HG03520 (cell line): ENCODE data around the gene FAM47E.
"Not testable (repeated sequence)": the region's sequence is repeated elsewhere in the genome, so short reads cannot be mapped to it uniquely, and the experiment has no call there.

Source experiments
- ATAC-seq: cut with Tn5 transposase; IDR thresholded peaks from one replicate; pipeline ENCODE4 v1.9.1; 2021; ENCODE audit warnings: mild to moderate bottlenecking, moderate library complexity; ENCODE audit not compliant: unreplicated experiment

FAM47E gene

DNA sequence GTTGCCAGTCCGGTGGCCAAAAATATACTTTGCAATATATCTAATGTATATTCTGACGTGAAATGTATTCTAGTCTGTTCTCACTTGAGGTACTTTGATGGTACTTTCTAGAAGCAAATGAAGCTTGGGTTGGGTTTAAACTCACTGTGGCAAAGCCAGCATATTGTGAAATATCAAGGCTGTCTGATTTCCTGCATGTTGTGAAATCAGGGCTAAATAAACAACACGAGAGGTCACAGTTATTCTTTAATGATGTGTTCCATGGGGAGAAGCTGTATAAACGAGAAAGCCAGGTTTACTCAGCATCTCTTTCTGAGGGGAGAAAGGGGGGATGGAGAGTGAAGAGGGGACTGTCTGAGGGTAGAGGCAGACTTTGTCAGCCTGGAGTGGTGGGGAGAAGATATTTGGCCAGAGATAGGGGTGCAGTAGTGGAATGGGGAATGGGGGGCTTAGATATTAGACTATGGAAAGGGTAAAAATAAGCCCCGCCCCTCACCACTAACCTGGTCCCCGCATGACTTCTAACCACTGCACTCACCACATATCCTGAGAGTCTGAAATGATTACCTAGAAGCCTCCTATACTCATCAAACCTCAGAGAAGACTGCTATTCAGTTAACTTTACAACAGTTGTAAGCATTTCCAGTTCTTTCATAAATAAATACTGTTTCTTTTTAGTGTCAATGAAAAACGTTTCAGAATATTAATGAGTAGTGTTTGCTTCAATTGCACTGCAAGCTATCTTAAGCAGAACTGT is 32.0 kb upstream of the FAM47E start:
- no peak for ATAC-seq

DNA sequence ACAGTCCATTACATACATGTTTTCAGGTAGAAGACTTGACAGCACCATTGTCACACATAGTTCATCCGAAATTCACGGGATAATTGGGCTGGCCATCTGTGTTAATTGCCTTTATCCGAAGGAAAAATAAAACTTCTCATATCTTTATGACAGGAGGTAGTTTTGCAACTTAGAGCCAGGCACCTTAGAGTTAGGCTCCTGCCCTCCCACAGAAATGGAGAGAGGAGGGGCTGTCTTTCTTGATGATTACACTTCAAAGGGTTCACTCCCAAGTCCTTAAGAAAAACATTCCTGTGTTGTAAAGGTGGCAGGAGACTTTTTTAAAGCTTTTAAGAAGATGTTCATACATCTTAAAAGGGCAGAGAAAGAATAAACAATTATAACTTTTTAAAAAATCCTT is 27.4 kb upstream of the FAM47E start:
- ATAC-seq = no peak

DNA sequence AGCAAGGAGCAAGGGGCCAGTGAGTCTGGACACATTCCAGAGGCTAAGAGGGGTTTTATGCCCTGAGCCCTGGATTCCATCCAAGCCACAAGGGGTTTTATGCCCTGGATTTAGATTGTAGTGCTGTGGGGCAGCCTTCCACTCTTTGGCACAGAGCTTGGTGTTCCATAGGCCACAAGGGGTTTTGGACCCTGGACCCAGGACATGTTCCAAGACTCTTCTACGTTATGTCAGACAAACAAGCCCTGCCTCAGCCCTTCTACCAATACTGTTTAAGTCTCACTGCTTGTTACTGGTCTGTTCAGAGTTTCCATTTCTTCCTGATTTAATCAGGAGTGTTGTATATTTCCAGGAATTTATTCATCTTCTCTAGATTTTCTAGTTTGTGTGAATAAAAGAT is 25.1 kb upstream of the FAM47E start:
- ATAC-seq = no peak

DNA sequence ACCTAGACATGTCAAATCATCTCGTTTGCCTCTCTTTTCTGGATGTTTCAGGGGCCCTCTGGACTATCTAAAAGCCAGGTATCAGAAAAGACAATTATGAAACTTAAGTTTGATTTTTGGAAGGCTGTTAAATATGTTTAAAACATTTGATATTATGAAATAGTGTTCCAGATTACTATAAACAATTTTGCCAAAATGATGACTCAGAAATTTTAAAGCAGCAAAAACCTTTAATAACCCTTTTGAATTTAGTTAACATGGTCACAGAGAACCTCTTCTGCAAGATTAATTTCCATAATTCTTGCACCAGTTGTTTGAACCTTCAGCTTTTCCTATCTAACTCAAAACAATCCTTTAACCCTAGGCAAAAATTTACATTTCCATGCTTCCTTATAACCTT is 18.8 kb upstream of the FAM47E start:
- no peak for ATAC-seq

DNA sequence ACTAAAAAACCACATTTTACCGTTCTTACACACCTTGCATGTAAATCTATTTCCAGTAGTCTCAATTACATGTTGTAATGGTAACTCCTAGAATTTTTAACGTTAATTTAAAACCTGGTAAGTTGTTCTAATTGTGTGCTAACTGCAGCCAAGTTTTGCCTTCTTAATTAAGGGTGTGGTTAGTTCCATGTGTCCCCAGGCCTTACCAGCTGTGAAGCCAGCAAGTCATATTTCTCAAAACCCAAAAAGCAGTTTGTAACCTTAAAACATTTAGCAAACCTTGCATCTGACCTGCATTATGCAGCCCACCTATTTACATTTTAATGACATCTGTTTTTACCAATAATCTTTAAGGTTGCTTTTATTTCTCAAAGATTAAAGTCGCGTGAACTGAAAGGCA is 18.4 kb upstream of the FAM47E start:
- no peak for ATAC-seq

DNA sequence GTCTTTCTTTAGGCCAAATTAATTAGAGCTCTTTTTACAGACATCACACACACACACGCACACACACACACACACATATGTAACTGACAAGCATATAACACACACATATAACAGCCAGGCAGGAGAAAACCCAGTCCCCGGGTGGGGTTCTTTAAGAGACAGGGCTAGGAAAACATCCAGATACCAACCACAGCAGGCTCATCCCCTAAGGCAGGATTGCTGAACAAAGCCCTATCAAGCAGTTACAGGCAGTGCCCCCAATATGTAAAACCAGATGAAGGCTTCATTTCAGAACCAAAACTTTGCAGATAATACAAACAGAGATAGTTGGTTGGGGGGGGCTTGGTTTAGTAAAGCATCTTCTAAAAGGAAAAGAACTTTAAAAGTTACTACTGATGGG is 18.0 kb upstream of the FAM47E start:
- ATAC-seq = no peak

DNA sequence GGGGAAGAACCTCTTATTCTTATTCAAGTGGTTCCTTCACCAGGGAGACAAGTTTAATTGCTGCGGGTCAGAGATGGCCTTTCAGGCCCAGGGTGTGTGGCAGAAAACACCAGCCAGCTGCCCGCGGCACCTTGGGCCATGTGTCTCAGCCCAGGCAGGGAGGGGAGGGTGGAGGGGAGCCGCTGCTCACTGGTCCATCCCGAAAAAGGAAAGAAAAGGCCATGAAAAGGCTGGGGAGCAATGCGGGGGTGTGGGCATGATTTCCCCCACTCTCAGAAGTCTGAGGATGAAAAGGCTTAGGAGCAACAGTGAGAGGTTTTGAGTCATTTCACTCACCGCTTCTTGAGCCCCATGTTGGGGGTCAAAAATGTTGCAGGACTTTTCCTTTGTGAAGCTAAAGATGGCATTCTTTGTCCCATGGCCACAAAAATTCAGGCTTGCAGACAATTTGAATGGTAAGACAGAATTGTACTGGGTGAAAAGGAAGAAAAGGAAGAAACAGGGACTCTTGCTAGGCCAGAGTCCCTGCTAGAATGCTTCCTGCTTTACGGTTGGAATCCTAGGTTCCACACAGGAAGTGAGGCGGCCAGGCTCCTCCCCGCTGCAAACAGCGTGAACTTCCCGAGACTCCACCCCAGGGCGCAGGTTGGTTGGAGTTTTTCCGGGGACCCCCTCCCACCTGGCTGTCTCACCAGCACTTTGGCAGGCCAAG is 17.4 kb upstream of the FAM47E start:
- no peak for ATAC-seq

DNA sequence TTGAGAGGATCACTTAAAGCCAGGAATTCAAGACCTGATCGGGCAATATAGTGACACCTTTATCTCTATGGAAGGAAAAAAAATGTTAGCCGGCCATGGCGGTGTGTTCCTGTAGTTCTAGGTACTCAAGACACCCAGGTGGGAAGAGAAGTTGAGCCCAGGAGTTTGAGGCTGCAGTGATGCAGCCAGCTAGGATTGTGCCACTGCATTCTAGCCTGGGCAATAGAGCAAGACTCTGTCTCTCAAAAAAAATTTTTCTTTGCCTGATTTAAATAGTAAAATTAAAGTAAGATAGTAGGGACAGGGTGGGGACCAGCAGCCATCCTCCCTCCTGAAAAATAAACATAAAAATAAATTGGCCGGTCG is 16.9 kb upstream of the FAM47E start:
- ATAC-seq = no peak

DNA sequence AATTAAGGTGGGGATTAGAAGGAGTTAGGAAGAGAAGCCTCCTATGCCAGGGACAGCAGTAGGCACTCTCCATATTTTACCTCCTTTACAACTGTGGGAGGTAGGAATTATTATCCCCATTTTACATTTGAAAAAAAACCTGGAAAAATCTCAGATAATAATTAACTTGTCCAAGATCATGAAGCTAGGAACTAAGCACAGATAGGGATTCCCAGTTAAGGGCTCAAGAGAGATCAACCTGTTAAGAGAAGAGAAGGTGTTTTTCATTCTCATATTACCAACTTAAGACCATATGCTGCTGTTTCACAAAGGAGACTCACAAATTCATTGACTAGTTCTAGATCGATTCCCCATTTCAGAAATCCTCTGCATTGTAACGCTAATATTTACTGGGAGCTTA is 16.1 kb upstream of the FAM47E start:
- no peak for ATAC-seq

DNA sequence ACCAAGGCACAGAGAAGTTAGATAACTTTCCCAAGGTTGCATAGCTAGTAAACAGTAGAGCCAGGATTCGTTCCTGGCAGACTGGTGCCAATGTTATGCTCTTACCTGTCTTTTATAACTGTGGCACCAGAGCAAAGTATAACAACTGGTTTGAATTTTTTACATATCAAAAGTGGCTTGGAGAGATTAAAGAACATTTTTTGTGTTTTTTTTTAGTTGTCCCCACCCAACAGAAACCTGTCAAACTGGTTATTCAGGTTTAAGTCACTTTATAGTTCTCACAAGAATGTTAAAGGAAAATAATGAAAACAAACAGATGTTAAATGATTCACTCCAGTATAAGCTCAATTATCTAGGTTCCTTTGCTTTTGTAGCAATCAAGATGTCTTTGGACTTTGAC is 15.6 kb upstream of the FAM47E start:
- no peak for ATAC-seq

DNA sequence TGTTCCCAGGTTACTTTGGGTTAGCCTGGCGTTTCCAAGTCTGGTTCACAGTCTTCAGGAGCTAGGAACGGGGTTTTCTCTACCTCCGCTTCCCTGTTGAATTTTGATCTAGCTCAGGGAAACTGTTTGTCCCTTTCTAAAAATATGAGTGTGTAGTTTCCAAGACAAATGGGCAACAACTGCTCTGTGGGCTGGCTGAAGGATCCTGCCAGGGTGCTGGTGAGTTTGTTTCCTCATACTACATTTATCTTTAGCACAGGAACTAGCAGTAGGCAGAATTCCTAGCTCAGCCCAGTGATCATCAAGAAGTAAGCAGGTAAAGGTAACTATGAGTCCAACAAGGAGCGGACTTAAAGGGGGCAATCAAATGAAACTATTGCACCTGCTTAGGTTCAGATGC is 13.3 kb upstream of the FAM47E start:
- ATAC-seq = no peak

DNA sequence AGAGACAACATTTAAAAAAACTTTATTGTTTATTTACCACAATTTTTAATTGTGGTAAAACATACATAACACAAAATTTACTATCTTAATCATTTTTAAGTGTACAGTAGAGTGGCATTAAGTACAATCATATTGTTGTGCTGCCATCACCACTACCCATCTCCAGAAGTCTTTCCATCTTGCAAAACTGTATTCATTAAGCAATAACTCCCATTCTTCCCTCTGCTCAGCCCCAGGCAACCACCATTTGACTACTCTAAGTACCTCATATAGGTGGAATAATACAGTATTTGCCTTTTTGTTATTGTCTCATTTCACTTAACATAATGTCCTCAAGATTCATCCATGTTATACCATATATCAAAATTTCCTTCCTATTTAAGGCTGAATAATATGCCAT is 12.8 kb upstream of the FAM47E start:
- no peak for ATAC-seq

DNA sequence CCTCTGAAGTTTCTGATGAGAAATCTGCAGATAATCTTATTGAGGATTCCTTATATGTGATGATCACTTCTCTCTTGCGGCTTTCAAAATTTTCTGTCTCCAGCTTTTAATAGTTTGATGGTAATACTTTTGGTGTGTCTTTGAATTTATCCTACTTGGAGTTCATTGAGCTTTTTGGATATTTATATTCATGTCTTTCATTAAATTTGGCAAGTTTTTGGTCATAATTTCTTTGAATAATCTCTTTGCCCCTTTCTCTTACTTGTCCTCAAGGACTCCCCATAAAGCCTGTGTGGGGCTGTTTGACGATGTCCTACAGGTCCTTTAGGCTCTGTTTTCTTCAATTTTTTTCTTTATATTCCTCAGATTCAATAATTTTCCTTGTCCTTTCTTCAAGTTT is 11.3 kb upstream of the FAM47E start:
- ATAC-seq = no peak

DNA sequence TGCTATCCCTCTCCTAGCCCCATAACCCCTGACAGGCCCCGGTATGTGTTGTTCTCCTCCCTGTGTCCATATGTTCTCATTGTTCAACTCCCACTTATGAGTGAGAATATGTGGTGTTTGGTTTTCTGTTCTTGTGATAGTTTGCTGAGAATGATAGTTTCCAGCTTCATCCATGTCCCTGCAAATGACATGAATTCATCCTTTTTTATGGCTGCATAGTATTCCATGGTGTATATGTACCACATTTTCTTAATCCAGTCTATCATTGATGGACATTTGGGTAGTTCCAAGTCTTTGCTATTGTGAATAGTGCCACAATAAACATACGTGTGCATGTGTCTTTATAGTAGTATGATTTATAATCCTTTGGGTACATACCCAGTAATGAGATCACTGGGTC is 7.6 kb upstream of the FAM47E start:
- ATAC-seq = not testable (repeated sequence)

DNA sequence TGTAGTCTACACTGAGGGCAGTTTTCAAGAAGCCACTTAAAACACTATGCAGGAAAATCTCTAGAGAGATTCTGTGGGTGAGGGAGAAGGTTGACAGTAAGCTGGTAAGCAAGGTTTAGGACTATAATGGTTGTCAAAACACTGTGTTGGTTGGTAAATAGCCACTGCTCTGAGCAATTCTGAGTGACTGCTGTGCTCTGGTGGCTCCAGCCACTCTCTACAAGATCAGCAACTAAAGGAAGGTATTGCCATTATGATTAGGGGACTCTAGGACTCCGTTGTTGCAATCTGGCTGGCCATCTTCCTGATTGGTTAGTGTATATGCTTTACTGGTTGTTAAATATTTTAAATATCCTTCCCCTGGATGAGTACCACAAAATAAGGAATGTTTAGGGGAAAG is 5.5 kb upstream of the FAM47E start:
- ATAC-seq = no peak

DNA sequence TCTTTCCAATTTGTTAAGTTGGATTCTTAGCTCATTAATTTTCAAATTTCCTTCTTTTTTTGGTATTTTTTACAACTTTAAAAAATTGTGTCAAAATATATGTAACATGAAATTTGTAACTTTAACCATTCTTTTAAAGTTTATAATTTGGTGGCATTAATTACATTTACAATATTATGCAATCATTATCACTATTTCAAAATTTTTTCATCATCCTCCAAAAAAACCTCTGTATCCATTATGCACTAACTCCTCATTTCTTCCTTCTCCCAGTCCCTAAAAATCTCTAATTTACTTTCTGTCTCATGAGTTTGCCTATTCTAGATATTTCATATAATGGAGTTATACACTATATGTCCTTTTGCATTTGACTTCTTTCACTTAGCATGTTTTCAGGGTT is 4.7 kb upstream of the FAM47E start:
- ATAC-seq = no peak

DNA sequence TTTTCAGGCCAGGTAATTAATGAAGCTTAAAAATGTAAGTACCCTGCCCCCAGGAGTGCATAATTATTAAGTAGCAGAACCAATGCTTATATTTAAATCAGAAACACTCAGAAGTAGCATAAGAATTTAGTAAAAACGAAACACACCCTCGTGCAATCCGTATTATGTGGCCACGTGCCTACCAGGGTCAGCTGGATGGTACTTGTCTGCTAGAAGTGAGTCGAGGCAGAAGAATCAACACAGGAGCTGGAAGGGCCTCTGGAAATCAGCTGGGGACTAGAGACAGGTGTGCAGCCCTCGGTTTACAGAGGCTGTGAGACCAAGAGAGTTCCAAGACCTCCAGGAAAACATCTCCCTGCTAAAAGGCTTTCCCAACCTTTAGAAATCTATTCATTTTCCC is 559 bp upstream of the FAM47E start:
- no peak for ATAC-seq

DNA sequence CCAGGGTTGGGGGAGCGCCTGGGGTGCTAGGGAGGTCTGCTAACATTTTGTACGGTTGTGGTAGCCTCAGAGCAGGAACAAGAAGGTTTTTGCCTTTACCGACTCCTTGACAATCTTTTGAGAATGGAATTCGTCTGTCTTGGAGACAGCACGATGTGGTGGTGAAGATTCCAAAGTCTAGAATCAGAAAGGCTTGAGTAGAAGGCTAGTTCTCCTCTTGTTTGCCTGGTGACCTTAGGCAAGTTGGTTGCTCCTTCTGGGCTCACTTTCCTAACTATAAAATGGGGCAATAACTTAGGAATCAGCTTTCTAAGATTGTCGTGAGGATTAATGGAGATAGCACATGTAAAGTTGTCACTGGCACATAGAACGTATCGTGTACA is 741 bp downstream of the FAM47E start:
- ATAC-seq = no peak

DNA sequence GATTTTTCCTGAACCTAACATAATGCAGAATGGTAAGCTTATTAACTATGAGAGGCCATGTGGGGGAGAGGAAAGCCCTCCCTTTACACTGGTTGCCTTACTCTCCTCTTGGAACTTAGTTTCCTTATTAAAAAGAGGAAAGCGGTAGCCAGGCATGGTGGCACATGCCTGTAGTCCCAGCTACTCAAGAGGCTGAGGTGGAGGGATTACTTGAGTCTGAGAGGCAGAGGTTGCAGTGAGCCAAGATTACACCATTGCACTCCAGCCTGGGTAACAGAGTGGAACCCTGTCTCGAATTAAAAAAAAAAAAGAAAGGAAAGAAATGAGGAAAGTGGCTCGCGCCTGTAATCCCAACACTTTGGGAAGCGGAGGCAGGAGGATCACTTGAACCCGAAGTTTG is 2.0 kb downstream of the FAM47E start:
- ATAC-seq = no peak

DNA sequence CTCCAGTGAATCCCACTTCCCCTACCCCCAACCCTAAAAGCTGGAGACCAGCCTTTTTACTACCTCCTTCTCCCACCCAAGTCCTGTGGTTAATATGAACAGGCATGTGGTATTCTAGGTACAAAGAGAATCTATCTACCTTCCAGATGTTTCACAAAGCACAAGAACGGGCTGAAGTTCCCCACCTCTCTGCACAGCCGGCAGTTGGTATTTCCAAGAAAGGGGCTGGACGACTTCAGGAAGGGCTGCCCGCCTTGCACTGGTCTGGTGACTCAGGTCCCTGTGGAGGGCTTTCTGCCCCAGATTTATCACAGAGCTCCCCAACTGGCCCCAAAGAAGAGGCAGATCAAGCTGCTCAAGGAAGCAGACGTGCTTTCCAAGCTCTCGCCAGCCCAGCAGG is 4.5 kb downstream of the FAM47E start:
- no peak for ATAC-seq

DNA sequence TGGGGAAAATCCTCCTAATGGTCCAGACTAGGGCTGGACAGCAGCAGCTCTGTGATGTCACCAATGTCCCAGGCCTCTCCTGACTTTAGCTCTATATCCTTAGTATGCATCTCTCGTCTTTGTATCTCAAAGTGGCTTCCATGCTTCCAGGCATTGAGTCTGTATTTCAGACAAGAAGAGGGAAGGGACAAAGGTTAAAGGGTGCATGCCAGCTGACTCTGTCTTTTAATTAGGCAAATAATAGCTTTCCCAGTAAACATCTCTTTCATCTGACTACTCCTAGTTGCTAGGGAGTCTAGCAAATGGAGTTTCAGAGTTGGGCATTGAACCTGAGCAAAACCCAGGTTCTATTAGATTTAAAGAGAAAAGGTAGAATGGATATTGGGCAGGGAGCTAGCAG is 5.4 kb downstream of the FAM47E start:
- no peak for ATAC-seq

DNA sequence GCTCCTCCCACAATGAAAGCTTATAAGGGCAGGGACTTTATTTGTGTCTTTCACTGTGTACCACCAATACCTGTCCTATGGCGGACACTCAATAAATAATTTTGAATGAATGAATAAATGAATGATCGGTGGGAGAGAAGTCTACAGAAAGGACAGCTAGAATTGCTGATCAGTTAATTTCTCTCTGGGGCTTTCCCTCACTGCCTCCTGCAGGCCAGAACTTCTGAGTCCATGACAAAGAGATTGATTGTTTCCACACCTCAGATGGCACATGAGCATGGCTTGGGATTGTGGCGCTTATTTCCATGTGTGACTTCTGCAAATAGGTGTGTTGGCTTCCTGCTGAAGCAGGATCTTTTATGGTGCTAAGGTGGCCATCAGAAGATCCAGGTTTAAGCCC is 6.3 kb downstream of the FAM47E start:
- no peak for ATAC-seq

DNA sequence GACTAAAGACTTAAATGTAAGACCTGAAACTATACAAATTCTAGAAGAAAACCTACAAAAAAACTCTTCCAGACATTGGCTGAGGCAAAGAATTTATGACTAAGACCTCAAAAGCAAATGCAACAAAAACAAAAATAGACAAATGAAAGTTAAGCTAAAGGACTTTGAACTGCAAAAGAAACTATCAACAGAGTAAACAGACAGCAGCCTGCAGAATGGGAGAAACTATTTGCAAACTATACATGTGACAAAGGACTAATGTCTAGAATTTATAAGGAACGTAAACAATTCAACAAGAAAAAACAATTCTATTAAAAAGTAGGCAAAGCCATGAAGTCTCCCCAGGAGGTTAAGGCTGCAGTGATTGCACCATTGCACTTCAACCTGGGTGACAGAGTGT is 9.1 kb downstream of the FAM47E start:
- no peak for ATAC-seq
